HG03064 (cell line): ENCODE data around the gene TPM4.

Source experiments
- ATAC-seq: cut with Tn5 transposase; IDR thresholded peaks from one replicate; pipeline ENCODE4 v1.9.1; 2021; ENCODE audit warnings: low read depth; ENCODE audit not compliant: unreplicated experiment

Gene TPM4

GRCh38 chr19:16121141-16121540, 44.8 kb downstream of the TPM4 start:
- ATAC-seq = no peak

GRCh38 chr19:16121967-16122366, 45.7 kb downstream of the TPM4 start:
- ATAC-seq = no peak

- ATAC-seq = no peak
Measured at GRCh38 chr19:16124953-16125352, 48.7 kb downstream of the TPM4 start.

- ATAC-seq = no peak
Measured at GRCh38 chr19:16125737-16126495, 49.6 kb downstream of the TPM4 start.

- ATAC-seq = no peak
Measured at GRCh38 chr19:16127080-16127479, 50.8 kb downstream of the TPM4 start.

GRCh38 chr19:16127776-16128371, 51.6 kb downstream of the TPM4 start:
- no peak for ATAC-seq

- no peak for ATAC-seq
Measured at GRCh38 chr19:16131648-16132047, 55.4 kb downstream of the TPM4 start.

GRCh38 chr19:16133818-16134217, 57.5 kb downstream of the TPM4 start:
- no peak for ATAC-seq

GRCh38 chr19:16134510-16134909, 58.2 kb downstream of the TPM4 start:
- ATAC-seq = no peak

GRCh38 chr19:16135430-16136127, 59.3 kb downstream of the TPM4 start:
- no peak for ATAC-seq

- no peak for ATAC-seq
Measured at GRCh38 chr19:16136185-16136999, 60.1 kb downstream of the TPM4 start.

- ATAC-seq = no peak
Measured at GRCh38 chr19:16139752-16140151, 63.5 kb downstream of the TPM4 start.

- no peak for ATAC-seq
Measured at GRCh38 chr19:16141043-16141442, 64.7 kb downstream of the TPM4 start.

- no peak for ATAC-seq
Measured at GRCh38 chr19:16142032-16142580, 65.8 kb downstream of the TPM4 start.

GRCh38 chr19:16143399-16144215, 67.3 kb downstream of the TPM4 start, which contains the start of gene HSH2D:
TSS of gene HSH2D (plus strand) at chr19:16143685. CDS start at chr19:16148751, 5,066 bp downstream.
- ATAC-seq = no peak

- no peak for ATAC-seq
Measured at GRCh38 chr19:16144216-16144581, 67.9 kb downstream of the TPM4 start.

- ATAC-seq = no peak
Measured at GRCh38 chr19:16146112-16146511, 69.8 kb downstream of the TPM4 start.

GRCh38 chr19:16148443-16149229, 72.3 kb downstream of the TPM4 start:
- ATAC-seq = no peak
